Anterior cingulate cortex (tissue), 58 donors: Measurements from ENCODE around the gene TMEM26.

ENCODE experiments used
- DNase-seq, 58 donors: peaks; one replicate each; lab custom pipeline; 2025; lab: John Stamatoyannopoulos, UW

TMEM26 gene

DNA sequence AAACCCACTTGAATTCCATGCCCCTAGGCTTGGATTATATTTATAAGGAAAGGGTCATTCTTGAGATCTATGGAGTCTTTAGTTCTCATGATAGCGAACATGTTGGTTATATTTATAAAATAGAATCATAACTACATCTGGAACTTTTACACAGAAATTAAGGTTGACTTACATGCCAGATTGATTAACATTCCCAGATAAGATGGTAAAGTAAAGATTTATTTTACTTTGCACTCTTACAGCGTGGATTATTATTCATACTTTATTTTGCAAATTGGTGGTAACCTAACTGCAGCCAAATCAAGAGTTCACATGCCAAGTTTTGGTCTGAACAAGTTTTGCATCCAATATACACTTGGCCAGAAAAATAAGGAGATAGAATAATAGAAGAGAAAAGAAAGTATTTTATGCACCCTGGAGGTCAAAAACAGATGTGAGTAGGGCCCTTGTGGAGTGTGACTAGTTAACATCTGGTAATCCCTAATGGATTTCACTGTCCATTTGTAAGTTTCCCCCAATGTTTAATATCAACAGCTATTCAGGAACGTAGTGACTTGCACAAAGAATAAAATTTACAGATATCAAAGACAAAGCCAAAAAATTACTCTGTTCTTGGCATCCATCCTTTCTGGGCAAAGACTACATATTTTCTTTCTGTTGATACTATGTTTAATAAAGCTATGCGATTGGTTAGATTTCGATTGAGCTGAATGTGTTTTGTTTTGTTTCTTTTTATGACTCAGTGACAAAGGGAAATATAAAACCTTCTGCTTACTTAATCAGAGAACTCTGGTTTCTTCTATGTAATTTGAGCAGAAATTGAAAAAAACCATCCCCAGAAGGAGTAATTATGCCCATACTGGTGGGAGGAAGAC lies 10.1 kb upstream of the TMEM26 start:
- DNase-seq: no peak

DNA sequence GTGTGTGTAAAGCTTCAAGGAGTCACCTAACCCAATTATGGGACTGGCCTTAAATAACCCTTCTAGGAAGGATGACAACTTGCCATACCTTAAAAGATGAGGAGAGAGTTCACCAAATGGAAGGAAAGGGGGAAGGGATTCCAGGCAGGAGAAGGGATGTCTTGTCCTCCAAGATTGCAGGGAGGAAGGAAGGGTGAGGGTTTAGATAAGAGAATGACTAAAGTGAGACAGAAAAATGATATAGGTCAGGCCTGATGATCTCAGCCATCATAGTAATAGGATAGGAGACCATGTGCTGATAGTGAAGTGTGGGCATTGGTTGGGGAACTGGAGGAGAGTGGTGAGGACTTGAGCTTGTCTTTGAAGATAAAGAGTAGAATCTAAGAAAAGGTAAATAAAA lies 7.7 kb upstream of the TMEM26 start:
- DNase-seq: no peak

DNA sequence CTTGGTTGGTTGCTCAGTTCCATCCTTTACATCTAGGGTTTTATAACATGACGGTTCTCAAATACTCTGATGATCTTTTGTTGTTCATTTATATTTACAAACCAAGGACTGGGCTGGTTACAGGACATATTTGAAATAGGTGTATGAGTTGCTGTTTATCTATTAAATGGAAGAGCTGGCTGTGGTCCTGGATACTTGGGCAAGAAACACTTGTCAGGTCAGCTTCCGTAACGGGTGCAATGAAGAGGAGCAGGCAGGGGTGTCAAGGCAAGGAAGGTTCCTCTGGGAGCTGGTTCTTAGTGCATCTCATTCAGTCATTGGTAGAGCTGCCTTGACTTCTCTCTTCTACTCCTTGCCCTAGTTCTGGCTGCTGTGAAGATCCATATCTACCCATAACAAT lies 4.8 kb upstream of the TMEM26 start:
- no peak for DNase-seq

DNA sequence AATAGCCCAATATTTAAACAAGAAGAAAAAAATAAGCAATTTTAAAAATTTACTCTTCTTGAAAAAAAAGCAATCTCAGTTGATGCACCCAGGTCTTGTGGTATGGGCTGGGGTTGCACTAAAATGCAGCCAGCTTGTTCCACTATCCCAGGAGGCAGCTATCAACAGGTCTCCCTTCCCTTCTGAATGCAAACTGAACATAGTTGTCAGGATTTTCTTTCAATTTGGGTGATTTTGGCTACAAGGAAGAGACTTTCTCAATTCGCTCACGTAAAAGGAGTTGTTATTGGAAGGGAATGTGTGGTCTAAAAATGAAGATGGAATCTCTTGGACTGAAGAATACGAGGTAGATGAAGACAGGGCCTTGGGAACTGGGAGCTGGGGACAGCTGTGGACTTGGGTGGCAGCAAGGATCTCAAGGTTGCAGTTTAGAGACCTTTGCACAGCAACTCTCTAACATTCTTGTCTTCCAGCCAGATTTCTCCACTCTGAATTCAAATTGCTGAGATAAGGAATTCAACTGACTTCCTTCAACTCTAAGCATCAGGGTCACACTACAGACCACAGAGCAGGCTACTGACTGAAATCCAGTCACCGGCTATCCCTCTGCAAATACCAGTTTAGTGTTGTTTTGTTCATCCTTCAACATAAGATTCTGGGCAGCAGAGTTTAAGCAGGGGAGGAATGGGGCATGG lies 3.1 kb upstream of the TMEM26 start:
- no peak for DNase-seq

DNA sequence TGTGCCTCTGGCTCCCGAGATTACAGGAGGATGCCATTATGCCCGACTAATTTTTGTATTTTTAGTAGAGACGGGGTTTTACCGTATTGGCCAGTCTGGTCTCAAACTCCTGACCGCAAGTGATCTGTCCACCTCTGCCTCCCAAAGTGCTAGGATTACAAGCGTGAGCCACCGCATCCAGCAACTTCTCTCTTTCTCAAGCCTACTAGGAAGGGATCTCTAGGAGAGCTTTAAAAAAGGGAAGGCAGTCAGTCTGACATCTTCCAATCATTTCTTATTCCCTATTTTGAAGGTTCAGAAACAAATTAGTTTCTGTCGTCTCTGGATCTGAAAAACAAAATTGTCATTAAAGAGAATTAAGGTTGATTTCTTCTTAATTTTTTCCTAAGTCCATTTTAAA lies 2.5 kb upstream of the TMEM26 start:
- no peak for DNase-seq

DNA sequence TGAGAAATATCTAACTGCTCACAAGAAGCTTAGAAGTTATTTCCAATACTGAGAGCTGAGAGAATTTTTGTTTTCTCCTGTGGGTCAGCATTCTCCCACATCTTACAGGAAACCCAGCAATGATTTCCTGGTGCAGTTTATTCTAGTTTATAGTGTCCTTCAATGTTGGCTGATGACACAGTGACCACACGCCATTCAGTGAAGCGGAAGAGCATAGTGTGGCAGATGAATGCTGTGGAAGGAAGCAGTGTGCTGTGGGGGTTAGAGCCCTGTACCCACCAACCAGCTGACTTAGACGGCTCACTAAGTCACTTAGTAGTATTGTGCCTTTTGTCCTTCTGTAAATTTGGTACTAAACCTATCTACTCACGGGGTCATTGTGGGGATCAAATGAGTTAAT lies 1.4 kb upstream of the TMEM26 start:
- no peak for DNase-seq

DNA sequence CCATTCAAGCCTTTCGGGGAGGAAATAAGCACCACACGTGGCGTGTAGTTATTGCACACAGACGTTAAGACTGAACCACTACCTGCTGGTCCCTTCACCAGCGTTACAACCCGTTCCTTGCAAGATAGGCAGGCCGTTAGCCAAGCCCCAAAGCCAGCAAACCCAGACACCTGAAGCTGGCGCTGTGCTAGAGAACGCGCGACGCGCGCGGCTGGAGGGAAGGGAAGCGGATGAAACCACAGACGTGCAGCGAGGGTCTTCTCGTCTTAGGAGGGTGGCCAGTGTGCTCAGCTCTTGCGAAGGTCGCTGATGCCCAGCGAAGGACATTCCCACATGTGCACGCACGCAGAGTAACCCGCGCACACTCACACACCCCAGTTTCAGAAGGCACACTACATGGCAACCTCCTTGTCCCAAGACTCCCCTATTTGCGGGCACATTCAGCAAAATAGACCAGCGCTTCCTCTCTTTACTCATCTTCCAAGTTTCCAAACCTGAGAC lies 980 bp downstream of the TMEM26 start:
- DNase-seq: peak in 7 of 58 donors; percentile 3 to 35 (median 9)

DNA sequence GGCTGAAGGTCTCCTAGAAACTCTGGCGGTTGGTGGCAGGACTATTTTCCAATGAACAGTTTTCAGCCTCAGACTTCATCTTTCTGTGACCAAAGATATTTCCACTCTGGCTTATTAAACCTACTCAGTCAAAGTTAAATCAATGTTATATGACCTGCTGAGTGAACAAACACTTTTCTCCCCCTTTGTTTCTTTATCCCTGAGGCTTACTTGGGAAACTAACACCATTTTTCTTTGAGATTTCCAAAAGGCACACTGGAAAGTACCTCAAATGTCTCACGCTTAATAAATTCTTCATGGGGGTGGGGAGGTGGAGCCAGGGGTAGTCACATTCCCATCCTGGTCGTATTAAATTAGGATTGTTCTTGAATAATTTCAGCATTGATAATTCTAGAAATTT lies 1.8 kb downstream of the TMEM26 start:
- DNase-seq: no peak

DNA sequence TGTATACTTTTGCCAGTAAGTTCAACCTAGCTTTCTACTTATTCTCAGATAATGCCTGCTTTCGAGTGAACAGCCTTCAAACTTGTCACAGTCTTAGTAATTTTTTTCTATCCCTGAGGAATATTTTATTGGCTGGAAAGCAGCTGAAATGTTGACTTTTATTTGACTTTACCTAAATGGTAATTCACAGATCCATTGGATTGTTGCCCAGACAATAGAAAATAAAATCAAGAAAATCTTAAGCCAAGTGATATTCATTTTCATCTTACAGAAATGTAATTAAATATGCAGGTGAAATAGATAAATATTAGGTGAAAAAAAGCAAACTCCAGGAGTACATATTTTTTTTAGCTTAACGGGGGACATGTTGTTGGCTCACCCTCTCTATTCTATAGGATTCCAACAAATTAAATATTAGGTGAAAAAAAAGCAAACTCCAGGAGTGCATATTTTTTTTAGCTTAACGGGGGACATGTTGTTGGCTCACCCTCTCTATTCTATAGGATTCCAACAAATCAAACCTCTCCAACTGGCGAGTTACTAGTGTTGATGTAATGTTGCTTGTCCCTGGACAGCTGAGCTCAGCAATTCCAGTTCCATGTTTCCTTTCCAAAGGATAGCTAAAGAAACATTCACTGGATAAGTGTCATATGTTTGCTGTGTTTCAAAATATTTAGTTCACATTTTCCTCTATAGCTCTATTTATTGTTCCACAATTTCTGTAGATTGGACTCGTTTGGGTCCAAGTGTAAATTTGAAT lies 4.2 kb downstream of the TMEM26 start:
- no peak for DNase-seq

DNA sequence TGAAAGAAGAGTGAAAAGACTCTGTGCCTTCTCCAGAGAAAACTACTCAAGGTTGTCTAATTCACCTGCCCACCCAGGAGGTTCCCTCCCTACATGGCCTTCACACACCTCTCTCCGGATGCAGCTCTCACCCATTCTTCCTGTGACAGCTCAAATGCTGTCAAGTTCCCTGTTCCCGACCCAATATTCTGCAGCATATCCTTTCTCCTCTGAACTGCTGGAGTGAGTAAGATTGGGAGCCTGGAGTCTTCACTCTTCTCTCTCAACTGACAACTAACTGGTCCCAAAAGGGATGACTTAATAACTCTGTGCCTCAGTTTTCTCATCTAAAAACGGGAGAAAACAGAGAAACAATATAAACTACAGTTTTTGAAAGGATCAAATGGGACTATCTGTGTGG lies 5.1 kb downstream of the TMEM26 start:
- no peak for DNase-seq

DNA sequence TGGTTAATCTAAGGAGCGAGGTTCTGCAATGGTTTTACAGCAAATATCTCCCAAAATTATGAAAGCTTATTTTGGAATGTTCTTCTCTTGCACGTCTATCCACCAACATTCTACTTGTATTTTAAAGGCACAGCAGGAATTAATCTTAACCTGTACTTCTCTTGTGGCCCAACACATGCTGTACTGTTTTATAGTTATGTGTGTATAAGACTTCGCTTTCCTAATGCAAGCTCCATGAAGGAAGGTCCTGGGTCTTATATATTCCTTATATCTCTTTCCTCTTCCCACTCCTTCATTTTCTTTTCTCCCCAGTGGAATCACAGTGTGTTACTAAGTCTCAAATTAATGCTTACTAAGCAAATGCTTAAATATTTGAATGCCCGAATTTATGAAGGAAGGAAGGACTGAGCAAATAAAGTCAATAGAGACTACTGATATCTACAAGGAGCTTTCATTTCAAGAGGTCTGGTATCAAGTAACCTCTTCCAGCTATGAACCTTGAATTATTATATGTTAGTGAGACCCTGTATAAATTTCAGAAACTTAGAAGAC lies 14.0 kb downstream of the TMEM26 start:
- DNase-seq: no peak

DNA sequence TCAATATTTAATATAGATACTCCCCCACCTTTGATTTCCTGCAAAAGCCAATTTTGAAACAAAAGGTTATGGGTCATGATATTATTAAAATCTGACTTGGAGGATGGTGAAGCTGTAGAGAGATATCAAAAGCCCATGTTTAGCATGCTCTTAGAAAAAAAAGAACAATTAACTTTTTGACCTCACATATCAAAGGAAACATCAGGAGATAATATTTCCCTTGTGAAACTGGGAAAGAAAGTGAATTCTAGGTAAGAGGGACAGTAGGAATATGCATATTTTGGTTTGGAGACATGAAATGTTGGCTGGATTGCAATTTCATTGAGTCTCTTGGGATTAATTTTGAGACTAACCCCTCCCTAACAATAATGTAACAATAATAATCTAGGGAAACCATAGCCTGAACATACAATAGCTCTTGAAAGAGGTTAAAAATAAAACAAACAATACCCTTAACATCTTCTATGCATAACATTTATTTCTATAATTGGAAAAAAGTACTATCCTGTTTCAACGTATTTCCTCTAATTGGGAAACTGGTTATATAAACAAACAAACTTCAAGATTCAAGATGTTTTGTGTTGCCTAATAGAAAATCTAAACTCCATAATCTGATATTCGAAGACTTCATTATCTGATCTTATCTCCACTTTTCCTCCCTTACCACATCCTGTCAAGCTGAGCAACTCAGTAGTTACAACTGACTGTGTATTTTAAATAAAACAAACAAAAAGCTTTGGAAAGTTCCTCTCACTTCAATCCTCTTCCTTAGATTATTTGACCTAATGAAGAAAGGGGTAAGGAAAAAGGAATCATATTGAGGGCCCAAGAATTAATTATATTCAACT lies 14.8 kb downstream of the TMEM26 start:
- no peak for DNase-seq

DNA sequence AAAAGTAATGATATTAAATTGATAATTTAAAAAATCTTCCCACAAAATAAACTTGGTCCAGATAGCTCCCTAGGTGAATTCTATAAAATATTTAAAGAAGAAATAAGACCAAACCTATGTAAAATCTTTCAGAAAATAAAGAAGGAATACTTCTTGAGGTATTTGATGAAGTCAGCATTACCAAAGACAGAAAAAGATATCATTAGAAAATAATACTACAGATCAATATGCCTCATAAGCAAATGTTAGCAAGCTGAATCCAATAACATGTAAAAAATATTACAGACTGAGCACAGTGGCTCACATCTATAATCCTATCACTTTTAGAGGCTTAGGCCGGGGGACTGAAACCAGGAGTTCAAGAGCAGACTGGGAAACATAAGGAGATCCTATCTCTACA lies 30.0 kb downstream of the TMEM26 start:
- no peak for DNase-seq

DNA sequence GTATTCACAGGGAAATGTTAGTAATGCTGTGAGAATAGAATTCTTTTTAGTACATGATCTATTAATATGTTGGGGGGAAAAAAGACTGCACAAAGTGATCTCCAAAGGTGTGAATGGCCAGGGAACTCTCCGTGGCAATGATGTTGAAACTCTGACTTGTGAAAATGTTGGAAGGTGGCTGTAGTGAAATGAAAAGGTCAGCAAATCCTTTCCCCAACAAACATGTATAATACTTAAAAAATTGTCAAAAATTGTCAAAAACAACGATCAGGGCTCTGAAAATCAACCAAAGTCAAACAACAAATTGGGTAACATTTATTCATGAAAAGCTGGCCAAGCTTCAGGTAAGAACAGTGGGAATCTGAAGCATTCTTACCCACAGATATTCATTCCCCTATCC lies 35.5 kb downstream of the TMEM26 start:
- no peak for DNase-seq

DNA sequence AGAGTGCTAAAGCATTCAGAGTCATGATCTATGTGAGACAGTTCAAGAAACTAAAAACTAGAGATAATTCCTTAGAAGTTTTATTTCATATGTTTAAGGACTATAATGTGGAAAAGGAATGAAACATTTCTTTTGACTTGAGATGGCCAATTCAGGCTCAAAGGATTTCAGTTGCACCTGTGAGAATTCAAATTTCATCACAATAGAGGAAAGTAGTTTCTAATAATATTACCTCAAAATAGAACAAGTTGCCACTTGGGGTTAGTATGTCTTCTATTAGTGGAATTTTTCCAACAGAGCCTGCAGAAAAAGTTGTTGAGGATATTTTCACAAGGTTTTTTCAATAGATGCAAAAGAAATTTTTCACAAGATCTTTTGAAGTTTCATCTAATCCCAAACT lies 37.4 kb downstream of the TMEM26 start:
- DNase-seq: no peak

DNA sequence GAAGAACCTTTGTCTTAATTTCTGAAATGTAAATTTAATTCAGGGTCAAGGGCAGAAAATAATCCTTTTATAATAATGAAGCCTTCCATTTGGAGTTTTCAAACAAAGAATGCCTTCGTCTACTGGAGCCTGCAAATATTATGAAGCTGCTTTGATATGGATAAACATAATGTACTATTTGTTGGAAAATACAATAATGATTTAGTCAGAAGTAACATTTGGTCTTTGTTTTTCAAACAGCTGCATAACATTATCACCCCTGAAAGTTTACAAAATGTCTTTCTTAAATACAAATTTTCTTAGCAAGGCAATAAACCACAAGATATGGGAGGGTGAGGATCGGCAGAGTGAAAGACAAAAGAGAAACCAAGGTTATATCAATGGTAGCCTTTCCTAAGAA lies 41.5 kb downstream of the TMEM26 start:
- no peak for DNase-seq

DNA sequence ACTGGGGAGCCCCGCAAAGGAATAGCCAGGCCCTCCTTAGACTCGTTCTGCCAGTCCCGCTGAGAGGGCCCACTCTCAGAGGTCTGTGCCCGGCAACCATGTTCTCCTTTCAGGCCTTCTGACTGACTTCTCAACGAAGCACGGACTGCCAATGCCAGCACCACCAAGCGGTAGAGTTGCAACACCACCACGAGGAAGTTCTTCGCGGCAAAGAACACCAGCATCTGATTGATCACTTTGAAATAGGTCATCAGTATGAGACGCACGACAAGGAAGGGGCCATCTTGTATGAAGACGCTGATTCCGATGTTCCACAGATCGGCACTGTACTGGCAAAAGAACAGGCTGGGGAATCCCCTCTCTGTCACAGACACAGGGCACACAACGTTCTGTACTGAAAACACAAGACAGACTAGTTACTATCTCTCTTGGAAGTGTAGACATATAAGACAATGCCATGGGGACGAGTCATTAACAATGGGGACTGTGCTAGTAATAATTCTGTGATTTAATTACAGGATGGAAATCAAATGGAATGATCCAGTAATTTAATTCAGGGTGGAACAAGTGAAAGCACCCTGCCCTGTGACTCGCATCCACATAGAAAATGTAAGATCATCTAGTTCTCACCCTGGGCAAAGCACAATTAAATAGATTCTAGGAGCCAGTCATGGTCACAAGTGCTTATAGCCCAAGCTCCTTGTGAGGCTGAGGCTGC lies 42.7 kb downstream of the TMEM26 start:
- no peak for DNase-seq

DNA sequence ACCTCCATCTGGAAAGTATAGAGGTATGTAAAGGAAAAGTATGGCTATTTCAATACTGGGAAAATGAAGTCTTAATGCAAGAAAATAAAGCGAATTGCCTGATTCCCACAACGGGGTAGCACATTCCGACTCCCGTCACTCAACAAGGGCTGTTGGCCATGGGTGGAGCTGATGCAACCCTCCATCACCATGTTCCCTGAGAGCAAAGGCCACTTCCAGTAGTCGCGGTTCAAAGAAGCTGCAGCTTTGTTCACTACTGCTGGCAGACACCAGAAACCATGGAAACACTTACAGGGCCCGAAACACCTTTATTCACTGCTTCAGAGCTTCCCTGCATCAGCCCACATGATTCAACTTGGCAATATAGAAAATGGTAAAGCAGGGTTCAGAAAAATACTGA lies 44.0 kb downstream of the TMEM26 start:
- no peak for DNase-seq

DNA sequence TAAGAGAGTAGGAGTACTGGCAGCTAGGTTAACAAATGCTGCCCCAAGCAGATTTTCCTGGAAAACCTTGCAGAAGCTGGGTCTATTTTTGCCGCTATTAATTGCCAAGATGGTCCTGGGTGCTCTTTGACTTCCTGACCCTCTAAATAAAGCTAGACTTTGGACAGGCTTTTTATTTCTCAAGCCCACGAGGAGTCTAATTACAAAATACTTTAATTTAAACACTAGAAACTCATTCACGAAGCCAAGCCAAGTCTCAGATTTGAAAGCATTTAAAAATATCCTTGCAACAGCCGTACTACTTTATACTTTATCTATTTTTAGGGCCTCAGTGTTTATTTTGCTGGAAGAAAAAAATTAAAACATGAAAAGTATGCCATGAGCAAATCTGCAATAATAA lies 45.1 kb downstream of the TMEM26 start:
- no peak for DNase-seq
